ENCODE measurements around the gene KCNQ1.

The KCNQ1 gene

DNA sequence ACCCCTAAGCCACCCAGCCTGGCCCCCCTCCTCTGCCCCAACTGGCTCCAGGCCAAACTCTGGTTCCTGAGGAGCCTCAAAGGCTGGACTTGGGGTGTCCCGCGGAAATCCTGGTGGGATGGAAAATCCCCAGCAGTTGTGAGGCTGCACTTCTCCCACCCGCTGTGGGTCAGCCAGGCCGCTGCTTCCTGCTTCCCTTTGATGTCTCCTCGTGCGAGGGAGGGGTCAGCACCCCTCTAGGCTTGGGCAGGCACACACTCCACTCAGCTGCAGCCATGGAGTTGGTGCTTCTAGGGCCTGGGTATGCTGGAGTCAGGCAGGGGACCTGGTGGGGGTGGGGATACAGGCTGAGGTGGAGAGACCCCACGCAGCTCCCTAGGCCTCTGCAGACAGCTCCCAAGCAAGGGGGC is 243.0 kb downstream of the KCNQ1 start:
- H3K4me3 ChIP-seq (ENCODE audit: control insufficient read depth, low read depth, low read length): no peak overlapping the region
- no peak for DNase-seq (ENCODE audit: low read depth)
- TF ChIP-seq, protein P1, sequence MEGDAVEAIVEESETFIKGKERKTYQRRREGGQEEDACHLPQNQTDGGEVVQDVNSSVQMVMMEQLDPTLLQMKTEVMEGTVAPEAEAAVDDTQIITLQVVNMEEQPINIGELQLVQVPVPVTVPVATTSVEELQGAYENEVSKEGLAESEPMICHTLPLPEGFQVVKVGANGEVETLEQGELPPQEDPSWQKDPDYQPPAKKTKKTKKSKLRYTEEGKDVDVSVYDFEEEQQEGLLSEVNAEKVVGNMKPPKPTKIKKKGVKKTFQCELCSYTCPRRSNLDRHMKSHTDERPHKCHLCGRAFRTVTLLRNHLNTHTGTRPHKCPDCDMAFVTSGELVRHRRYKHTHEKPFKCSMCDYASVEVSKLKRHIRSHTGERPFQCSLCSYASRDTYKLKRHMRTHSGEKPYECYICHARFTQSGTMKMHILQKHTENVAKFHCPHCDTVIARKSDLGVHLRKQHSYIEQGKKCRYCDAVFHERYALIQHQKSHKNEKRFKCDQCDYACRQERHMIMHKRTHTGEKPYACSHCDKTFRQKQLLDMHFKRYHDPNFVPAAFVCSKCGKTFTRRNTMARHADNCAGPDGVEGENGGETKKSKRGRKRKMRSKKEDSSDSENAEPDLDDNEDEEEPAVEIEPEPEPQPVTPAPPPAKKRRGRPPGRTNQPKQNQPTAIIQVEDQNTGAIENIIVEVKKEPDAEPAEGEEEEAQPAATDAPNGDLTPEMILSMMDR (IDR thresholded peaks at IDR 0.05; ENCODE audit: control insufficient read depth, insufficient read depth, low read depth, low read length, missing control alignments): no peak

DNA sequence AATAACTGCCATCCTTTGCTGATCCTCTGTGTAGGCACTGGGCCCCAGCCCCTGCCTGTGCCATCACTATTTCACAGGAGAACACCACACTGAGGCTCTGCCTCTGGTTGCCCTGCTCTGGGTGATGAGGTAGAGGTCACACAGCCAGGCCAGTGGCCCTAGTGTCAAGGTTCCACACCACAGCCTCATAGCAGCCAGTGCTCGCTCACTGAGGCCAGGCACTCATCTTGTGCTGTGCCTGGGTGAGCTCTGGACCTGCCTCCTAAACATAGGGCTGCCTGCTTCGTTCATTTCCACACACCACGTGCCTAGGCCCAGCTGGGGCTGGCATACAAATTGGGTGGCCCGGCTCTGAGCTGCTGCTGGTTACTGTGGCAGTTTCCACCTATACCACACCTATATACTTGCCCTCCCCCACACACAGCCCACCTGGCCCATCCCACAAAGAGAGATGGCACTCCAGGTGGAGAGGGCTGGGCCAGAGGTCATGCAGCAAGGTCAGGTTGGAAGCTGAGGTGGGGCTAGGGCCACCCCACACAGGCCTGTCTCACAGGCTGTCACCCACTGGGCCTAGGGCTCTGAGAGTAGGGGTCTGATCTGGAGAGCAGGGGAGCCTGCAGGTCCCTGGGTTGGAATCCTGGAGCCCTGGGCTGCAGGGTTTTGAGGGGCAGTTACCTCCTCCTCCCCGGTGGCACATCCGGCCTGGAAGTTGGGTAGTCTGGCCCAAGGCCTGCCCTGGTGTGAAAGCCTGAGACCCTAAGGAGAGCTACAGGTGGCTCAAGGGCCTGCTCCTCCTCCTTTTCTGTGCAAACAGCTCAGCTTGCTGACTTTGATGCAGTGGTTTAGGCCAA is 243.8 kb downstream of the KCNQ1 start:
- TF ChIP-seq, protein P1 (IDR thresholded peaks at IDR 0.05; ENCODE audit: control insufficient read depth, insufficient read depth, low read depth, low read length, missing control alignments): no peak
- H3K4me3 ChIP-seq (ENCODE audit: control insufficient read depth, low read depth, low read length): no peak overlapping the region
- DNase-seq (ENCODE audit: low read depth): no peak

DNA sequence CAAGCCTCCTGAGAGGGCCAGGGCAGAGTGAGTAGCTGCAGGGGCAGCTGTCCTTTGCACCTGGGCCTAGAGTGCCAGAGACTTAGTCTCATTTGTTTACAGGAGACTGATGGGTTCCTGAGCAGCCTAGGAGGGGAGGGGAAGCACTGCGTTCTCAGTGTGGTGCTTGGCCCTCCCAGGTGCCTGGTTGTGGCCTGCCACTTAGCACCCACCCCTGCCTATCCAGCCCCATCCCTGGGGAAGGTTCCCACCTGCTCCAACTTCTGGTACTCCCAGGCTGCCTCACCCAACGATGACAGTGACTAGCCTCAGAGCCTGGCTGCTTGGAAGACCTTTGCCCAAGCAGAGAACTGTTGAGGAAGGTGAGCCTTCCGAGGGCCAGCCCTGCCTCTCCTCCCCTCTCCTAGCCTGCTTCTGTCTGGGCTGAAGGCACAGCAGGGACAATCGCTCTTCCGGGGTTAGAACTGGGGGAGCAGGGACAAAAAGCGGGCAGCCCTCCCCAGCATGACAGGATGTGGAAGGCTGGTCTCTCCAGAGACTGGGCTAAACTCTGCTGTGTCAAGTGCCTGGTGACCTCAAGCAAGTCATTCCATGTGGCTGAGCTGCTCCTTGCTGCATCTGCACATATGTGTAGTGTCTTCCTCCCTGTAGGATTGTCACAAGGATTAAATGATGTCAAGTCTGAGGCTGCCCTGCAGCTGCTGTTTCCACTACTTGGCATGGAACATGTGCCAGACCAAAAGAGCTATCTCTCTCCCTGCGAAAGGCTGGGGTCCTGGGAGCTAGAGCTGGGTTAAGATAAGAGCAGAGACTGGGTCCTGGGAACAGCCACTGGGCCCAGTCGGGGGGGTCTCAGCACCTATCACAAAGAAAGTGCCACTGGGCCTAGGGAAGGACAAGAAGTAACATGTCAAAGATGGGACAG is 245.1 kb downstream of the KCNQ1 start:
- H3K4me3 ChIP-seq (ENCODE audit: control insufficient read depth, low read depth, low read length): no peak overlapping the region
- TF ChIP-seq, protein P1 (IDR thresholded peaks at IDR 0.05; ENCODE audit: control insufficient read depth, insufficient read depth, low read depth, low read length, missing control alignments): no peak
- DNase-seq (ENCODE audit: low read depth): no peak

DNA sequence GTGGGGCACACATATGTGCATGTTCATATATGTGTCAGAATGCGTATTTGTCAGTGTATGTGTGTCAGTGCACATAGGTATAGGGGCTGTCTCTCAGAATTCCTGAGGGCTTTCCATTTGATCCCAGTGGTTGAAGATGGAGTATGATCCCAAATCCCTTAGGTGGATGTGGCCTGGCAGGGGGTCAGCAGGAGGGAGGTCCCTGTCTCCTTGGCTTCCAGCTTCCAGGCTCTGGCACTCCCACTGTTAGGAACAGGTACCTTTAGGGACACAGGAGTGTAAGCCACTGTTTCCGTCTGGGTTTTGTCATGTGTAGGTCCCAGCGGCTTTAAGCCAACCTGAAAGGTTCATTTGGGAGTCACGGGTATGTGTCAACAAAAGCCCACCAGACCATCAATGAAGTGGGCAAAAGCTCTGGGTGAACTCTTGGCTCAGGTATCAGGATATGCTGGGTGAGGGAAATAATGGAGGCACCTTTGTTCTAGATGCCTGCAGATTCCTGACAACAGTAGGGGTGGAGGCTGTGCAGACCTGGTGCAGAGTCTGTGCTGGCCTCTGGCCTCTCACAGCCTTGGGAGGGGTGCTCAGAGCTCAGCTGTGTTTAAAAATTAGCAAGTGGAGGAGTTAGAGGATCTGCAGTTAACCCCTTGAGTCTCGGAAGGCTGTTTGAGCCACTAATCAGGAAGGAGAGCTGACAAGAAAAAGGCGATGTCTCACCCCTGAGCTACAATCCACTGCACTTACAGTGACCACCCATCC is 246.0 kb downstream of the KCNQ1 start:
- no peak for DNase-seq (ENCODE audit: low read depth)
- TF ChIP-seq, protein P1 (IDR thresholded peaks at IDR 0.05; ENCODE audit: control insufficient read depth, insufficient read depth, low read depth, low read length, missing control alignments): no peak
- H3K4me3 ChIP-seq (ENCODE audit: control insufficient read depth, low read depth, low read length): no peak overlapping the region

DNA sequence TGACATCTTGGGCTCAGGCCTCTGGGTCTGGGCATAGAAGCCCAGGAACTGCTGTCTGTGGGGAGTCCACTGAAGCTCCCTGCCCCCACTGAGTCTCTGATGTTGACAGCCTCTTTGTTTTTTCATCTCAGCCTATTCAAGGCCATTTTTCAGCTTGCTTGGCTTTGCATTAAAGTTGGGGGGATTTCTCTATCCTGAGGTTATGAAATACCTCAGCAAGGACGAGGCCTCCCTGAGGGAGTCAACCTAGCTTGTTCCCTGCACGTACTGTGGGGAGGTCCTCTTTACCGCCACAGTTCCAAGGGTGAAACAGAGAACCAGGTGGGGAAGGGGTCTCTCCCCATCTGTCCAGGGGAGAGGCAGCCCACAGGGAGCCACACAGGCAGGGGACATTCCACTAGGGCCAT is 246.6 kb downstream of the KCNQ1 start:
- no peak overlapping the region for H3K4me3 ChIP-seq (ENCODE audit: control insufficient read depth, low read depth, low read length)
- TF ChIP-seq, protein P1 (IDR thresholded peaks at IDR 0.05; ENCODE audit: control insufficient read depth, insufficient read depth, low read depth, low read length, missing control alignments): no peak
- no peak for DNase-seq (ENCODE audit: low read depth)
